GM18873 (cell line): ENCODE results near the gene DHPS.
A peak's percentile ranks its signal among the peaks of the same experiment; 100 is the strongest.
"Not testable (repeated sequence)": the region's sequence is repeated elsewhere in the genome, so short reads cannot be mapped to it uniquely, and the experiment has no call there.

Experiments
- ATAC-seq: cut with Tn5 transposase; IDR thresholded peaks from one replicate; pipeline ENCODE4 v1.9.1; 2021; ENCODE audit warnings: mild to moderate bottlenecking, moderate library complexity, moderate number of reproducible peaks; ENCODE audit not compliant: unreplicated experiment, low FRiP score

DHPS gene

DNA sequence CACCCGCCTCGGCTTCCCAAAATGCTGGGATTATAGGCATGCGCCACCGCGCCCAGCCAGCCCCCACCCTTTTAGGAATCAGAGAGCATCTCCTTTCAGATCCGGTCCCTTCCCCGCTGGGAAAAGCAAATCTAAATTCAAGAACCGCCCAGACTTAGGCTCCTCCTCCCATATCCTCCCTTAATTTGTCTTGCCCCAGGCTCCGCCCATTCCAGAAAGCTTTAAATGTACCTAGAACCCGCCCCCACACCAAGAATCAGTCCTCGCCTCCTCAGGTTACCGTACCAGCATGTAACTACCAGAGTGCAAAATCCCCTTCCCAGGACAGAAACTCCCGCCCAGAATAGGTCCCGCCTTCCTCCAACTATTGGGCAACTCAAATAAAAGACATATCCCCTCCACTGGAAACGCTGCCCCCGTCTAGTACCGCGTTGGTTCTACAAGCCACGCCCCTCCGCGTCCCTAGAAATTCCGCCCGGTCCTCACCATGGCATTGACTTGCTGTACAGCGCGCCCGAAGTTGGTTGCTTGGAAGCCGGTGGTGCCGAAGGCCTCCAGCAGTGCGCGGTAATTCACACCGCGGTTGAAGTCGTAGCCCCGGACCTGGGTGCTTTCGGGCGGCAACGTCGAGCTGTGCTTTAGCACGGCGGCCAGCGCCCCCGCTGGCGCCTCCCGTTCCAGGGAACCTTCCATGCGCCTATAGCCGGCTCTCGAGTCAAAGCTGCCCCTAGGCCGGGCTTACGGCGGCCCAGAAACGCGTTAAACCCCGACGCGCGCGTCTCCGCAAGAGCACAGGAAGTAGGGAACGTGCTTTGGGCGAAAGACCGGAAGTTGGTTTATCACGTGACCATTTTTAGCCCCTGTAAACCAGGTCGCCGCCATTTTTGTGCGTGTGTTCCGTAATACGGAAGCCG lies at the start of gene DHPS:
Gene DHPS, minus strand, starts transcription at position 807 of the 914 bp plus-strand sequence. Its CDS starts 114 bp downstream, at position 693.
- ATAC-seq = peak; percentile 58

DNA sequence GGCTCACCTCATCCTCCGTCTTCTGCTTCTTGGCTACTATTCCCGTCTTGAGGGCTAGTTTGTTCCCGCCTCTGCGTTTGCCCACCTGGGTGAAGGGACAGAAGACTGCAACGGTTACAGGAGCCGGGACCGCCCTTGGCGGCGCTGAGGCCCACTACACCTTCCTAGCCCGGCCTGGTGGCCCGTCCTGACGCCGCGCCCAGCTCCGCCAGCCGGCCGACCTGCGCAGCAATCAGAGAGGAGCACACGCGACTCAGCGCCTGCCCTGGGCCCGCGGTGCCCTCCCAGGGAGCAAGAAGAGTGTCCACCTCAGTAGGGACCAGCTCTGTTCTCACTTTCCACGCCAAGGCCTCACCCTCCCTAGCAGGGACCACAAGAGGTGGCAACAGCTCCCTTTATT lies 49.7 kb upstream of the DHPS start:
- no peak for ATAC-seq

DNA sequence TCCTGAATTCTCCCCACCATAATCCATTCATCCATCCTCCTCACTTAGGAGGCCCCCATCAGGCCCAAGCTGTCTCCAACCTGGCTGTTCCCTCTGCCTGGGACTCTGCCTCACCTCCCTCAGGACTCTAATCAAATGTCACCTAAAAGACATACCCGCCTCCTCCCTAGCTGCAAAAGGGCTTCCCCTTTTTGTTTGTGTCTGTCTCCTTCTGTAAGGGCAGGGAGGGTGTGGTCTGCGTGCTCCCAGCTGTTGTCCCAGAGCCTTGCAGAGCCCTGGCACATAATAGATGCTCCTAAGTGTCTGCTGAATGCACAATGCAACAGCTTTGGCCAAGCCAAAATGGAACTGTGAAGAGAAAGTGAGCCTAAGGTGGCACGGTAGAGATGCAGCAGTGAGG lies 48.4 kb upstream of the DHPS start:
- no peak for ATAC-seq

DNA sequence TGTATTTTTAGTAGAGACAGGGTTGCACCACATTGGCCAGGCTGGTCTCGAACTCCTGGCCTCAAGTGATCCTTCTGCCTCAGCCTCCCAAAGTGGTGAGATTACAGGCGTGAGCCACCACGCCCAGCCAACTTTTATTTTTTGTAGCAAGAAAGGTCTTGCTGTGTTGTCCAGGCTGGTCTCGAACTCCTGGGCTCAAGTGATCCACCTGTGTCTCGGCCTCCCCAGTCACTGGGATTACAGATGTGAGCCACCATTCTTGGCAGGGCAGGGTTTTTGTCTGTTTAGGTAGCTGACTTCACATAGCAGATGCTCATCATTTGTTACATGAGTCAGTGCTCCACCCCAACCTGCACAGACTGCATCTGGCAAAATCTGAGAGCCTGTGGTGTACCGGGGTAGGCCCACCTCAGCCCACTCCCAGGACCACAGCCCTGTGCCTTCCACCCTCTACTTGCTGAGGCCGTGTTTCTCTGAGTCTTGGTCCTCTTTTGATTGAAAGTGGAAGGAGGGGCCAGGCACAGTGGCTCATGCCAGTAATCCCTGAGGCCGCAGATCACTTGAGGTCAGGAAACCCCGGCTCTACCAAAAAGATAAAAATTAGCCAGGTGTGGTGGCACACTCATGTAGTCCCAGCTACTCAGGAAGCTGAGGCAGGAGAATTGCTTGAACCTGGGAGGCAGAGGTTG lies 46.2 kb upstream of the DHPS start:
- no peak for ATAC-seq

DNA sequence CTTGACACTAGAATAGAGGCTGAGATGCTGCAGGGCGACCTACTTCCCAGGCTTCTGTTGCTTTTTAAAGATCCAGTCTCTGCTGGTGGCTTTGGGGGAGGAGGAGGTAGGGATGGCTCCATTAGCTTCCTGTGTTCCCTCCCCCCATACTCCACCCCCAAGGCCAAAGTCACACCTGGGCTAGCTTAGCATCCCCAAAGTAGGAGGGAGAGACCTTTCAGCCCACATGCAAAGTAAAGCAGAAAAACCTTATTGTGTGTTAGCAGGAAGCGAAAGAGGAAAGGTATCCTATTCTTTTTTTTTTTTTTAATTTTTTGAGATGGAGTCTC lies 45.3 kb upstream of the DHPS start:
- no peak for ATAC-seq

DNA sequence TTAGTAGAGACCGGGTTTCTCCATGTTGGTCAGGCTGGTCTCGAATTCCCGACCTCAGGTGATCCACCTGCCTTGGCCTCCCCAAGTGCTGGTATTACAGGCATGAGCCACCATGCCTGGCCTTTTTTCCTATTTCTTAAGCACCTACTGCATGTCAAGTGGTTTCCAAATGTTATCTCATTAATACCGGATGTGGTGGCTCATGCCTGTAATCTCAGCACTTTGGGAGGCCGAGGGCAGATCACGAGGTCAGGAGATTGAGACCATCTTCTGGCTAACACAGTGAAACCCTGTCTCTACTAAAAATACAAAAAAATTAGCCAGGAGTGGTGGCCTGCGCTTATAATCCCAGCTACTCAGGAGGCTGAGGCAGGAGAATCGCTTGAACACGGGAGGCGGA lies 43.9 kb upstream of the DHPS start:
- not testable (repeated sequence) for ATAC-seq

DNA sequence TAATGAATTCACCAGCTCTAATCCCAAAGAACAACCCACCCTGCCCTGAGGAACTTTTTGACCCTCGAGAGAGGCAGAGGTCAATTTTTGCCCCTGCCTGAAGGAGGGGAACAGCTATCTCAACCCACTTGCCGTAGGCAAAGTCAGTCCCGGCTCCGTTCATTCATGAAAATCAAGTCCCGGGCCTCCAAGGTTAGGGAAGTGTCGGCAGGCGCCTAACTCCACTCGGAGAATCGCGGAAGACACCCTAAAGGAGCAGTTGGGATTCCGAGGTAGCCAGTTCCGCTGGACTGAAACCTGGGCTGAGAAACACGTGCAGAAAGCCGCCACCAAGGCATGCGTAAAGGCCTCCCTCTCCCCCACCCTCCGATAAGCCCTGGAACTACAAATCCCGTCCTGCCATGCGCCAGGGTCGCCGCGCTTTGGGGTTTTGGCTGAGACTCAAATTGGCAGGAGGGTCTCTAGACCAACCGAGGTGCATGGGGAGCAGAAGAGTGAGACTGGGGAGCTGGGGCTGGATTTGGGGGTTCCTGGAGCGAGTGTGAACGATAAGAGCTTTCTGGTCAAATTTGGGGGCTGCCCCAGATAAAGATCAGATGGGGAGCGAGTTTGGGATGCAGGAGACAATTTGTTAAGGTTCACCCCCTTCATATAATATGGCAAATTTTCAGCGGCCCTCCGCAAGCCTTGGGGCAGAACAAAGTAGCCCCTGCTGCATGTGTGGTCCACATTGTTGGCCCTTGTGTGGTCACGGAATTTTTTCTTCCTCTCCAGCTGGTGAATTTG lies 42.2 kb upstream of the DHPS start, which contains the start of gene TNPO2:
Gene TNPO2, minus strand, starts transcription at position 292 of the 786 bp plus-strand sequence. CDS start 2,955 bp downstream, outside the sequence.
- no peak for ATAC-seq

DNA sequence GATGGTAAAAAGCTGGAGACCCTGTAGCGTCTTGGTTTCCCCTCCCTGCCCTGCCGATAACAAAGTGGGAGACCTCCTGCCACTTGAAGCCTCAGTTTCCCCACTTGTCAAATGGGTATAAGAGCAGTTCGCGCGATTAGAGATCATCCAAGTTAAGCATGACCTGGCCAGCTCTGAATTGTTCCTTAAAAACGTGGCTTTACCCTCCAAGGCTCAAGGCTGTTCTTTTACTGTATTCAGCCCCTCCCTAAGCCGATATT lies 41.6 kb upstream of the DHPS start:
- no peak for ATAC-seq

DNA sequence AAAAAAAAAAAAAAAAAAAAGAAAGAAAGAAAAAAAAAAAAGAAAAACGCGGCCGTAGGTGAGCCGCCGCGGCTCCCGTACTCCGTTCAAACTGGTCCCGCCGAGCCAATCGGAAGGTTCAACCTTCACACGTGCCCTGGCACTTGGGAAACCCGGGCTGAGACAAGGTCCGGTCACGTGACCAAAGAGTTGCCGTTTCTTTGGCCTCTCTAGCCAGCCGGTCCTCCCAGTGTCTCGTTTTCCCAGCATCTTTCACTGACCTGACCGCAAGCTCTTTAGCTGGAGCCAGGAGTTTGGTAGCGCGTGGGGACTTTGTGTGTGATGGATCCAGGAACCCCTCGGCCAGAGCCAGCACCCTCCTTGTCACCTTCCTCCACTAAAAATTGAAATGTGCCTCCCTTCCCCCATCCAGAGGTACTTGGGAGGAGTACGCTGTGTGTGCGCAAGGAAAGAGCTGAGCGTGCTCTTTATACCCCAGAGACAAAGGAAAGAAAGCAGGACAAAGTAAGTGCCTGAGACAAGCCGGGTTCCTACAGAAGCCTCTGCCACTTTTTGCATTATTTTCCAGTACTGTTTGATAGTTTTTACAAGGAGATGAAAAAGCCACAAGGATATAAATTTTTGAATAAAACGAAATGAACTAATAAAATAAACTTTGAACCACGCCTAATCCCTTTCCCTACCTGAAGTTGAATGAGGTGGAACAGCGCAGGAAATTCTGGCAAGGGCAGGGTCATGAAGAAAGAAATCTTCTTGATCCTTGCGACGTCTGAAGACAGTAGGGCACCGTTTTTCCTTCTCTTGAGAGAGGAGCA lies 41.1 kb upstream of the DHPS start:
- peak; percentile 68 for ATAC-seq

DNA sequence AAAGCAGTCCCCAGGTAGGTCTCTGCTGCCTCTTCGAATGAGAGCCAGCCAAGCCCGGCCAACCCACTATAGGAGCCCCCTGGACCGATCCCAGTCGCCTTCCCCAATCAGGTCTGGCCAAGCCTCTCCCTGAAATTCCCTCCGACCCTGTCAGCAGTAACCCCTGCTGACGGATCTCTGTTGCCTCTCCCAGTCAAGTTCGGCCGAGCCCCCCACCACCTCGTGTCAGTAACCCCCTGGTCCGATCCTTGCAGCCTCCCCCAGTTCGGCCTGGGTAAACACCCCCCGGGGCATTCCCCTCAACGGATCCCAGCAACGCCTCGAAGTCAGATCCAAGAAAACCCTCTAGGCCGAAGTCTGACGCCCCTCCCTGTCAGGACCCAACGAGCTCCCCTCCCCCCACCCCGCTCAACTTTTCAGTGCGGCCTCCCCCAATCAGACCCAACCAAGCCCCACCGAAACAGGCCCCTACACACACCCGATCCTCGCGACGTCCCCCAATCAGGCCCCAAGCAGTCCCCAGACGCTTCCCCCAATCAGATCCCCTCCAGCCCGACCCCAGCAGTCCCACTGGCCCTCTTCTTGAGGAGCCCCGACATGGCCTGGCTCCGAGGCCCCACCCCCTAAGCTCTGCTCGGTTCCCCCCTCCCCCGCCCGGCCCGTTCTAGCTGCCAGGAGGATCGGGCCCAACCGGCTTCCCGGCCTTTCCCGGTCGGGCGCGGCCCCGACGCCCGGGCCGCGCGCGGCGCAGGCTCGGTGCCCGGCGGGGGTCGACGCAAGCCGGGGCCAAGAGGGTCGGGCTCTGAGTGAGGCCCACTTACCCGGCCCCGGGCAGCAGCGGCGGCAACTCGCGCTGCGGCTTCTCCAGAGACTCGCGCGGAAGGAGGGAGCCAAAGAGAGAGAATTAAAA lies 40.2 kb upstream of the DHPS start:
- peak; percentile 6 for ATAC-seq

DNA sequence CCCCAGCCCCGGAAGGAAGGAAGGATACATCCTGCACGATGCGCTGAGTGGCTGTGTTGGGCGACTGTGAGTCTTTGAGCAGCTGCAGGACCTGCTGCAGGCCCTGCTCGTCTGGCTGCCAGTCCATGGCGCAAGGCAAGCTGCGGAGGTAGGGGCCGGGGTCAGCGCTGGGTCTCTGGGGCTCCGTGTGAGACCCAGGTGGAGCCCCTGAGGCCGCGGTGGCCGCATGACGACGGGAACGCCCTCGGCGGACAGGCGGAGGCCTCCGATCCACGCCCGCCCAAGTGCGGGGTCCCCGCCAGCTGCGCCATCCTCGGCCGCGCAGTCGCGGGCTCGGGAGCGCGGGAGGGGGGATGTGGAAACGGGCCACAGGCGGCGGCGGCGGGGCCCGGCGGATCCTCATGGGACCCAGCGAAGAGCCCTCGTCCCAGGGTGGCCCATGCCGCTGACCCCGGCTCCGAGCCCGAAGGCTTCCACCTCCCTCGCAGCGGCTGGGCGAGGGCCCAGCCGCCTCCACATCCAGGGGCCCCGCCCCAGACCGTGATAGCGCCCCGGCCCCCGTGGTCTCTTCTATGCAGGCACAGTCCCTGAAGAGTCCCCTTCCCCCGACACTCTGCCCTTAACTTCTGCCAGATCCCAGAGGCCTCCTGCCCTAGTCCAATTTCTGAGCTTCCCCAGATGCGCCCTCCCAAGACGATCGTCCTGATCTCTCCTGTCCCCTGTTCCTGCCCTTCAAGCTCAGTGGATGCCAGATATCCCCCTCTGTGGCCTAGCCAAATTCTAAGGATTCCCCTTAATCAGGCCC lies 39.4 kb upstream of the DHPS start:
- no peak for ATAC-seq

DNA sequence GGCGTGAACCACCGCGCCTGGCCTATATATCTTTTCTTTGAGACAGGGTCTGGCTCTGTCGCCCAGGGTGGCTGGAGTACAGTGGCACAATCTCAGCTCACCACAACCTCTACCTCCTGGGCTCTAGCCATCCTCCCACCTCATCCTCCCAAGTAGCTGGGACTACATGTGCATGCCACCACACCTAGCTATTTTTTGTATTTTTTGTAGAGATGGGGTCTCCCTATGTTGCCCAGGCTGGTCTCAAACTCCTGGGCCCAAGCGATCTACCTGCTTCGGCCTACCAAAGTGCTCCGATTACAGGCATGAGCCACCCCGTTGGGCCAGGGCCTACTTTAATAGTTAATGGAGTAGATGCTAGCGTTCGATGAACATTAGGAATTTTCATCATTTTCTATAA lies 38.6 kb upstream of the DHPS start:
- ATAC-seq = no peak

DNA sequence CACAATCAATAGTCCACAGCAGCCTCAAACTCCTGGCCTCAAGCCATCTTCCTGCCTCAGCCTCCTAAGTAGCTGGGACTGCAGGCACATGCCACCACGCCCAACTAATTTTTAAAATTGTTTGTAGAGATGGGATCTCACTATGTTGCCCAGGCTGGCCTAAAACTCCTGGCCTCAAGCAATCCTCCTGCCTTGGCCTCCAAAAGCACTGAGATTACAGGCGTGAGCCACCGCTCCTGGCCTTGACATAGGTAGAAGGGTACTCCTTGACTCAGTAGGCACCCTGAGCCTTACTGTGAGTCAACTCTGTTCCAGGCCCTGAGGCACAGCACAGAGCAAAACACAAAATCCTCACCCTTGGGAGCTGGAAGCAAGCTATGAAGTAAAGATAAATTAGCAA lies 34.2 kb upstream of the DHPS start:
- ATAC-seq = no peak

DNA sequence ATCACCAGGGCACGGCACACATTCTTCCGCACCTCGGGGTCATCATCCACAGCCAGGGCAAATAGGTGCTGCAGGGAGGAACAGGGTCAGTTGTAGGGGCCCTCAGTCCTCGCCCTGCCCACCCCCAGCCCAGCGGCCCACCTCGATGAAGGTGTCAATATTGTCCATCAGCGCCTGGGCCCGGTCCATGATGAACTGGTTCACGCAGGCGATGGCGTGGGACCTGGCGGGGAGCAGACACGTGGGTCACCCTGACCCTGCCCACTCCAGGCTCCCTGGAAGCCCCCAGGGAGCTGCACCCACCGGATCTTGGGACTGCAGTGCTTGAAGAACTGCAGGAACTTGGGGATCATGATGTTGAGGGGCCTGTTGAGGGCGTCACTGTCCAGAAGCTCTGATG lies 33.4 kb upstream of the DHPS start:
- no peak for ATAC-seq

DNA sequence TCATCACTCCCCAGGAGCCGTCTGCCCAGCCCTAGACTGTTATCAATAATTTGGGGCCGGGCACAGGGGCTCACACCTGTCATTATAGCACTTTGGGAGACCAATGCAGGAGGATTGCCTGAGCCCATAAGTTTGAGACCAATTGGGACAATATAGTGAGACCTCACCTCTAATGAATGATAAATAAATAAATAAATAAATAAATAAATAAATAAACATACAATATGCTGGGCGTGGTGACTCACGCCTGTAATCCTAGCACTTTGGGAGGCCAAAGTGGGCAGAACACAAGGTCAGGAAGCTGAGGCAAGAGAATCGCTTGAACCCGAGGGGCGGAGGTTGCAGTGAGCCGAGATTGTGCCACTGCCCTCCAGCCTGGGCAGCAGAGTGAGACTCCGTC lies 31.6 kb upstream of the DHPS start:
- ATAC-seq = not testable (repeated sequence)

DNA sequence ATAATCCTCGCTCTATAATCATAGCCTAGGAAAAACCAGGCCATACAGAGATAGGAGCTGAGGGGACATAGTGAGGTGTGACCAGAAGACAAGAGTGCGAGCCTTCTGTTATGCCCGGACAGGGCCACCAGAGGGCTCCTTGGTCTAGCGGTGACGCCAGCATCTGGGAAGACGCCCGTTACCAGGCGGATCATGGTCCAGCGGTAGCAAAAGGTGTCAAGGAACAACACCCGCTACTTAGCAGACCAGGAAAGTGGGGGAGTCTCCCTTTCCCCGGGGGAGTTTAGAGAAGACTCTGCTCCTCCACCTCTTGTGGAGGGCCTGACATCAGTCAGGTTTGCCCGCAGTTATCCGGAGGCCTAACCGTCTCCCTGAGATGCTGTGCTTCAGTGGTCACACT lies 30.4 kb upstream of the DHPS start:
- not testable (repeated sequence) for ATAC-seq

DNA sequence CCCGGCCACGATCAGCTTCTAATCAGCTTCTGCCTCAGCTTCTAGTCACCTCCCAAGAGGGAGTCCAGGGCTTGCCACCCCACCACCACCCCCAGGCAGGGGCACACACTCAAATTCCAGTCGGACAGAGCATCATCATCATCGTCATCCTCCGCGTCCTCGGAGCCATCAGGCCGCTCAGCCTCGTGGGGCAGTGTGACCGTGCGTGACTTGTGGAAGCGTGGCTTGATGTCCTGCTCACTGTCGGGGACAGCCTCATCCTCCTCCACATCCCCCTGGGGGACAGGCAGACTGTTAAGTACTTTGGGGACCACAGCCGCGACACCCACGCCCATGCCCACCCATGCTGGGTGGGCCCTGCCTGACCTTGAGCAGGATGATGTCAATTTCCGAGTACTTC lies 29.5 kb upstream of the DHPS start:
- ATAC-seq = no peak

DNA sequence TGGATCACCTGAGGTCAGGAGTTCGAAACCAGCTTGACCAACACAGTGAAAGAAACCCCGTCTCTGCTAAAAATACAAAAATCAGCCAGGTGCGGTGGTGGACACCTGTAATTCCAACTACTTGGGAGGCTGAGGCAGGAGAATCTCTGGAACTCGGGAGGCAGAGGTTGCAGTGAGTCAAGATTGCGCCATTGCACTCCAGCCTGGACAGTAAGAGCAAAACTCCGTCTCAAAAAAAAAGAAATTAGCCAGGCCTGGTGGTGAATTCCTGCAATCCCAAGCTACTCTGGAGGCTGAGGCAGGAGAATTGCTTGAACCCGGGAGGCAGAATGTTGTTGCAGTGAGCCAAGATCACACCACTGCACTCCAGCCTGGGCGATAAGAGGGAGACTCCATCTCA lies 27.0 kb upstream of the DHPS start:
- ATAC-seq = no peak

DNA sequence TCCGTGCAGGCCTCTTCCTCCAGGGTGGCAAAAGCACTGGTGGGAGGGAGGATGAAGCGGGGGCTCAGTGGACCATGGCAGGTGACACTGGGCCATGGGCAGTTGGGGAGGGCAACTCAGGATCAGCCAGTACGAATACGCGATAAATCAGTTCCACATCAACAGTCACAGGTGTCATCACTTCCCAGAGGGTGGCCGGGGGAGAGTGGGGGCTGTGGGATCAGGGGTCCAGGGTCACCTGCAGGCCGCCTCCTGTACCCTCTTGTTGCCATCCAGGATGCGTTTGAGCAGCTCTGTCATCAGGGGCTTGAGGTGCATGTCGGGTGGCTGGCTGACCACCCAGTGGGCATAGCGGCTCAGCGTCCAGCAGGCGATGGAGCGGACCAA lies 24.6 kb upstream of the DHPS start:
- no peak for ATAC-seq
